Bronchial epithelial cell (primary cell): Measurements from ENCODE around the gene MBNL2. TPM values are rescaled to one million over a fixed set of nuclear protein-coding genes. Genes with fewer than 3 reads are reported as not detected.

ENCODE experiments used
- DNase-seq: peaks from one replicate; pipeline ENCODE4 v3.0.0-alpha.2; 2010; ENCODE audit warnings: low read depth
- FAIRE-seq: peaks from 2 replicates; lab custom pipeline; 2011; peaks lifted over from hg19 to GRCh38; lab: Jason Lieb, UNC
- H3K27me3 ChIP-seq: 2 replicates; pipeline ENCODE4 v1.5.1; 2011; ENCODE audit warnings: low read length; ENCODE audit not compliant: control insufficient read depth, insufficient read depth
- H3K36me3 ChIP-seq: 2 replicates; pipeline ENCODE4 v1.5.1; 2011; ENCODE audit warnings: low read length; ENCODE audit not compliant: control insufficient read depth, insufficient read depth
- H3K4me3 ChIP-seq: 2 replicates; pipeline ENCODE4 v1.5.1; 2011; ENCODE audit warnings: mild to moderate bottlenecking, low read depth, low read length, control low read depth
- total RNA-seq: library from RNA; depleted of rRNA; stranded (reverse); fragments of >200 nt; gene quantifications from 2 replicates; pipeline ENCODE4 v1.2.1, GENCODE V29; 2014
- TF ChIP-seq, protein P1 (sequence below): IDR thresholded peaks from 2 replicates; pipeline ENCODE4 v1.5.1; 2011; ENCODE audit warnings: mild to moderate bottlenecking, moderate library complexity, low read length, control low read depth, inconsistent platforms; ENCODE audit not compliant: insufficient read depth, severe bottlenecking

Gene MBNL2
- total RNA-seq, 1 donor from 2014 or later: 12.4 TPM

DNA sequence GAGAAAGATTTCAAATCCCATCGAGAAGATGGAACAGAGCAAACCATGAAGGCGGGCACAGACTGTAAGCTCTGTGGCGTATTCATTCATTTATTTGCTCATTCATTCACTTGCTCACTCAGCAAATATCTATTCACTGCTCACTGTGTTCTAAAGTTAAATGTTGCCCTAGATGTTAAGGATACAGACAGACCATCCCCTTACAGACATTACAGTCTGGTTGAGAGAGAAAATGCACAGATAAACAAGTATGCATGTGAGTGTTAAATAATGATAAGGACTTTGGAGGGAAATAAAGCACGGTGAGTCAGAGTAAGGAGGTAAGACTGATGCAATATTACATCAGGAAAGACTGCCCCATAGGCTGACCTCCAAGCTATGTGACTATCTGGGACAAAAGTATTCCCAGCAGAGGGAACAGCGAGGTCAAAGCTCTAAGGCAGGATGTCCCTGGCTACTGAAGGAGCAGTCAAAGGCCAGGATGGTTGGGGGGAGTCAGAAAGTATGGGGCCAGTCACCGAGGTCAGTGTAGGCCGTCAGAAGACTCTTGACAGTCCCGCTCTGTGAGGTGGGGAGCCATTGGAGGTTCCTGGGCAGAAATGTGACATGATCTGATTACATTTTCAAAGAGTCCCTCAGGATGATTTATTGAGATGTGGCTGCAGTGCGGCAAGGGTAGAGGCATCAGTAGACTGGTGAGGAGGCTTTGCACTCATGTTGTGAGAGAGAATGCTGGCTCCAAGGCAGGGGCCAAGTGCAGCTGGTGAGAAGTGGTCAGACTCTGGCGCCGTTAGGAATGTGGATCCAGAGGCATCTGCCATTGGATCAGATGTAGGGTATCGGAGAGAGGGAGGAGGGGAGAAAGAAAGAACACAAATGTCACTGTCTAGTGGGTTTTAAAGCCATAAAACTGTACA lies 37.9 kb downstream of the MBNL2 start:
- Histone ChIP-seq H3K36me3 (peaks cover 2% of the 10 kb centered on the region), H3K27me3 (no peaks in the 10 kb centered on the region), H3K4me3 (no peak overlapping the region)
- DNase-seq: peak; percentile 58
- TF ChIP-seq, protein P1, sequence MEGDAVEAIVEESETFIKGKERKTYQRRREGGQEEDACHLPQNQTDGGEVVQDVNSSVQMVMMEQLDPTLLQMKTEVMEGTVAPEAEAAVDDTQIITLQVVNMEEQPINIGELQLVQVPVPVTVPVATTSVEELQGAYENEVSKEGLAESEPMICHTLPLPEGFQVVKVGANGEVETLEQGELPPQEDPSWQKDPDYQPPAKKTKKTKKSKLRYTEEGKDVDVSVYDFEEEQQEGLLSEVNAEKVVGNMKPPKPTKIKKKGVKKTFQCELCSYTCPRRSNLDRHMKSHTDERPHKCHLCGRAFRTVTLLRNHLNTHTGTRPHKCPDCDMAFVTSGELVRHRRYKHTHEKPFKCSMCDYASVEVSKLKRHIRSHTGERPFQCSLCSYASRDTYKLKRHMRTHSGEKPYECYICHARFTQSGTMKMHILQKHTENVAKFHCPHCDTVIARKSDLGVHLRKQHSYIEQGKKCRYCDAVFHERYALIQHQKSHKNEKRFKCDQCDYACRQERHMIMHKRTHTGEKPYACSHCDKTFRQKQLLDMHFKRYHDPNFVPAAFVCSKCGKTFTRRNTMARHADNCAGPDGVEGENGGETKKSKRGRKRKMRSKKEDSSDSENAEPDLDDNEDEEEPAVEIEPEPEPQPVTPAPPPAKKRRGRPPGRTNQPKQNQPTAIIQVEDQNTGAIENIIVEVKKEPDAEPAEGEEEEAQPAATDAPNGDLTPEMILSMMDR: no peak
- no peak for FAIRE-seq

DNA sequence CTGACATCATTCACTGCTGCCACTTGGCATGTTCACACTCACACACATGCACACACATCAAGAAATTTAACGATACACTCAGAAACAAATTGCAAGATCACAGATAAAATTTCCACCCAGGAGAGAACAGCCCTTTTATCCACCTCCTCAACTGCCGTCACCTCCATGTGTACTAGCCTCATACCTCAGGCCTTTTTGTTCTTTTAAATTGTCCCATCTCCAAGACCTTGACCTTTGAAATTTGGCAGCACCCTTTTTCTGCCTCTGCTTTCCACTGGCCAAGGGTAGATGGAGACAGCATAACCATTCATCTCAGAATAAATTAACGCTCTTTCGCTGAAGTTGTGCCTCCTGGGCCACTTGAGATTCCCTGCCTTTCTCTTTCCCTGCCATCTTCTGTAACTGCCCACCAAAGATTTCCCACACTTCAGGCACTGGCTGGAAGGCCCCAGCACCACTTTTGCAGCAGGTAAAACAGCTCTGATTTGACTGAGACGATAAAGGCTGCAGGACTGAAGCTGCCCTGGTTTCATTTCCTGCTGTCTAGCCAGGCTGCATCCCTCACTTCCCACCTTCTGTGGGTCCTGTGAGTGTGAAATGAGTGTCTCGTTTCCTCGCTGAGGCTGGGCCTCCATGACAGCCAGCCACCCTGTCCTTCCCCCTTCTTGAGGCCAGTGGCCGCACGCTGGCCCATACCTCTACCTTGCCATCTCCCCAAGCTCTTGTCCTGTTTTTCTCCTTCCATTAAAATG lies 39.3 kb downstream of the MBNL2 start:
- FAIRE-seq (no peak), DNase-seq (no peak)
- no peaks in the 10 kb centered on the region for H3K27me3 ChIP-seq
- TF ChIP-seq, protein P1: no peak
- no peak overlapping the region for H3K4me3 ChIP-seq
- H3K36me3 ChIP-seq: peaks cover 2% of the 10 kb centered on the region

- TF ChIP-seq, protein P1: no peak
- H3K27me3 ChIP-seq: no peaks in the 10 kb centered on the region
- FAIRE-seq (no peak), DNase-seq (no peak)
- no peak overlapping the region for H3K4me3 ChIP-seq
- peaks cover 2% of the 10 kb centered on the region for H3K36me3 ChIP-seq
Observed at GRCh38 chr13:97262058-97262457, 39.9 kb downstream of the MBNL2 start.

DNA sequence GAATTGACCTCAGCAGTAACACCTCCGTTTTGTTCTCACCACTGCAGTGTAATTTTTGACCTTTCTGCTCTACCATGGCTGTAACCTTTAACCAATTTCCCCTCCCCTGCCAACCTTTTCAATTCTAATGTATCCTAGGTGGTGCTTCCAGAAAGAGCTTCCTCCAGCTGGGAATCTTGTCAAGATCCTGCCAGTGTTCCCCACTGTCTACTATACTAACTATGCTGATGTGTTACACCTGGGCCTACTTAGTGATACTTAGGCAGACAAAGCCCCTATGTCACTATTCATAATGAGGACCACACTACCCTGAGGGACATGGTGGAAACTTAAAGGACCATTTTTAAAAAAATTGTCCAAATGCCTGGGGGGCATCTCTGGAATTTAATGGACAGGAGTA lies 41.0 kb downstream of the MBNL2 start:
- DNase-seq (no peak), FAIRE-seq (no peak)
- H3K36me3 ChIP-seq: peaks cover 3% of the 10 kb centered on the region
- H3K27me3 ChIP-seq: no peaks in the 10 kb centered on the region
- no peak overlapping the region for H3K4me3 ChIP-seq
- TF ChIP-seq, protein P1: no peak

GRCh38 chr13:97264663-97265062 lies 42.5 kb downstream of the MBNL2 start:
- TF ChIP-seq, protein P1: no peak

More at GRCh38 chr13:97264663-97265062, 42.5 kb downstream of the MBNL2 start:
- DNase-seq: no peak
- no peaks in the 10 kb centered on the region for H3K27me3 ChIP-seq
- H3K36me3 ChIP-seq: peaks cover 1% of the 10 kb centered on the region
- H3K4me3 ChIP-seq: no peak overlapping the region
- no peak for FAIRE-seq
